OCI-LY1 (cell line): ENCODE results near the gene UTF1.

Experiments used
- H2AFZ ChIP-seq: fragments of 200-600 bp; sonication (generic), shearing (Covaris generic); 2 replicates; pipeline ENCODE4 v1.6.0; 2014; ENCODE audit warnings: antibody characterized with exemption, mild to moderate bottlenecking, low read length
- H3F3A ChIP-seq: fragments of 200-600 bp; sonication (generic), shearing (Covaris generic); 2 replicates; pipeline ENCODE4 v1.6.0; 2014; ENCODE audit warnings: mild to moderate bottlenecking, antibody characterized with exemption, low read length, moderate library complexity; ENCODE audit not compliant: insufficient read depth
- H3K27ac ChIP-seq: fragments of 200-600 bp; sonication (generic); 2 replicates; pipeline ENCODE4 v1.5.1; 2014; ENCODE audit warnings: low read length, mixed run types, mild to moderate bottlenecking, low read depth; ENCODE audit not compliant: poor library complexity, severe bottlenecking
- H3K27me3 ChIP-seq: fragments of 200-600 bp; sonication (generic); 2 replicates; pipeline ENCODE4 v1.6.0; 2014; ENCODE audit warnings: antibody characterized with exemption, mild to moderate bottlenecking, low read length, moderate library complexity; ENCODE audit not compliant: insufficient read depth
- H3K36me3 ChIP-seq: fragments of 200-600 bp; sonication (generic); 2 replicates; pipeline ENCODE4 v1.6.1; 2014; ENCODE audit warnings: mild to moderate bottlenecking, antibody characterized with exemption, low read length, moderate library complexity, mixed read lengths; ENCODE audit not compliant: insufficient read depth
- H3K4me1 ChIP-seq: fragments of 200-600 bp; sonication (generic); 2 replicates; pipeline ENCODE4 v1.5.1; 2014; ENCODE audit warnings: mild to moderate bottlenecking, low read length, moderate library complexity; ENCODE audit not compliant: insufficient read depth, severe bottlenecking
- H3K4me2 ChIP-seq: fragments of 200-600 bp; sonication (generic), shearing (Covaris generic); 2 replicates; pipeline ENCODE4 v1.6.1; 2014; ENCODE audit warnings: low read length
- H3K4me3 ChIP-seq: fragments of 200-600 bp; sonication (generic); 2 replicates; pipeline ENCODE4 v1.5.1; 2014; ENCODE audit warnings: low read length, low read depth, mild to moderate bottlenecking, mixed read lengths; ENCODE audit not compliant: poor library complexity, severe bottlenecking
- H3K79me2 ChIP-seq: fragments of 200-600 bp; shearing (Covaris generic); 2 replicates; pipeline ENCODE4 v1.6.1; 2016; ENCODE audit warnings: mixed run types, low read length, mixed read lengths; ENCODE audit not compliant: insufficient read depth
- H3K9ac ChIP-seq: fragments of 200-600 bp; sonication (generic), shearing (Covaris generic); 2 replicates; pipeline ENCODE4 v1.6.1; 2014; ENCODE audit warnings: mild to moderate bottlenecking, low read length, mixed read lengths
- H3K9me2 ChIP-seq: fragments of 200-600 bp; sonication (generic), shearing (Covaris generic); 2 replicates; pipeline ENCODE4 v1.6.1; 2014; ENCODE audit warnings: low read depth, mild to moderate bottlenecking, low read length, mixed read lengths
- H3K9me3 ChIP-seq: fragments of 200-600 bp; shearing (Covaris generic); 2 replicates; pipeline ENCODE4 v1.6.1; 2014; ENCODE audit warnings: low read length, mixed read lengths
- H4K20me1 ChIP-seq: fragments of 200-600 bp; sonication (generic), shearing (Covaris generic); 2 replicates; pipeline ENCODE4 v1.6.0; 2016; ENCODE audit warnings: mild to moderate bottlenecking, low read length; ENCODE audit not compliant: insufficient read depth
- CTCF ChIP-seq: fragments of 200-600 bp; sonication (generic), shearing (Covaris generic); IDR thresholded peaks from 2 replicates; pipeline ENCODE4 v1.5.1; 2017; ENCODE audit warnings: mild to moderate bottlenecking, antibody characterized with exemption, low read length, moderate library complexity, mixed read lengths
- EZH2 ChIP-seq: fragments of 200-600 bp; sonication (generic), shearing (Covaris generic); IDR thresholded peaks from 2 replicates; pipeline ENCODE4 v1.8.0; 2017; ENCODE audit warnings: borderline replicate concordance, mixed run types, mild to moderate bottlenecking, antibody characterized with exemption, low read length, moderate library complexity, mixed read lengths

The UTF1 gene

GRCh38 chr10:133224756-133225372 lies 5.2 kb upstream of the UTF1 start:
- H3K9me2 ChIP-seq, result no peaks in the 10 kb centered on the region
- H3K27ac ChIP-seq, result no peak overlapping the region
- no peaks in the 10 kb centered on the region for H3K27me3 ChIP-seq
- H2AFZ ChIP-seq, result no peak overlapping the region
- H3F3A ChIP-seq, result no peaks in the 10 kb centered on the region
- H3K36me3 ChIP-seq, result no peaks in the 10 kb centered on the region
- no peaks in the 10 kb centered on the region for H3K79me2 ChIP-seq
- no peak overlapping the region for H3K4me2 ChIP-seq
- H3K4me3 ChIP-seq, result no peak overlapping the region
- H3K9me3 ChIP-seq, result no peaks in the 10 kb centered on the region
- H3K9ac ChIP-seq, result no peak overlapping the region
- H3K4me1 ChIP-seq, result no peaks in the 10 kb centered on the region
- no peaks in the 10 kb centered on the region for H4K20me1 ChIP-seq
- TF ChIP-seq CTCF (no peak), EZH2 (no peak)

GRCh38 chr10:133225707-133226191 lies 4.3 kb upstream of the UTF1 start:
- no peak overlapping the region for H2AFZ ChIP-seq
- no peaks in the 10 kb centered on the region for H3K27me3 ChIP-seq
- H4K20me1 ChIP-seq, result no peaks in the 10 kb centered on the region
- H3F3A ChIP-seq, result no peaks in the 10 kb centered on the region
- H3K79me2 ChIP-seq, result no peaks in the 10 kb centered on the region
- H3K36me3 ChIP-seq, result no peaks in the 10 kb centered on the region
- H3K9me3 ChIP-seq, result no peaks in the 10 kb centered on the region
- TF ChIP-seq CTCF, result no peak
- TF ChIP-seq EZH2, result no peak
- no peaks in the 10 kb centered on the region for H3K4me1 ChIP-seq
- H3K27ac ChIP-seq, result no peak overlapping the region
- H3K4me3 ChIP-seq, result no peak overlapping the region
- no peaks in the 10 kb centered on the region for H3K9me2 ChIP-seq
- H3K4me2 ChIP-seq, result no peak overlapping the region
- no peak overlapping the region for H3K9ac ChIP-seq

- no peaks in the 10 kb centered on the region for H3F3A ChIP-seq
- H2AFZ ChIP-seq, result no peak overlapping the region
- H3K9ac ChIP-seq, result no peak overlapping the region
- H3K79me2 ChIP-seq, result no peaks in the 10 kb centered on the region
- no peaks in the 10 kb centered on the region for H3K36me3 ChIP-seq
- no peaks in the 10 kb centered on the region for H3K9me2 ChIP-seq
- H4K20me1 ChIP-seq, result no peaks in the 10 kb centered on the region
- no peak overlapping the region for H3K27ac ChIP-seq
- H3K4me2 ChIP-seq, result no peak overlapping the region
- no peaks in the 10 kb centered on the region for H3K4me1 ChIP-seq
- TF ChIP-seq CTCF (no peak), EZH2 (no peak)
- no peak overlapping the region for H3K4me3 ChIP-seq
- H3K27me3 ChIP-seq, result no peaks in the 10 kb centered on the region
- no peaks in the 10 kb centered on the region for H3K9me3 ChIP-seq
Observed at GRCh38 chr10:133226251-133226808, 3.7 kb upstream of the UTF1 start.
